Medulla oblongata (tissue), 1 donor: ENCODE data around the gene RAB11FIP3.

ENCODE experiments used
- DNase-seq: peaks from one replicate; pipeline ENCODE4 v3.0.0-alpha.2; 2015; ENCODE audit errors: extremely low spot score

Gene RAB11FIP3

DNA sequence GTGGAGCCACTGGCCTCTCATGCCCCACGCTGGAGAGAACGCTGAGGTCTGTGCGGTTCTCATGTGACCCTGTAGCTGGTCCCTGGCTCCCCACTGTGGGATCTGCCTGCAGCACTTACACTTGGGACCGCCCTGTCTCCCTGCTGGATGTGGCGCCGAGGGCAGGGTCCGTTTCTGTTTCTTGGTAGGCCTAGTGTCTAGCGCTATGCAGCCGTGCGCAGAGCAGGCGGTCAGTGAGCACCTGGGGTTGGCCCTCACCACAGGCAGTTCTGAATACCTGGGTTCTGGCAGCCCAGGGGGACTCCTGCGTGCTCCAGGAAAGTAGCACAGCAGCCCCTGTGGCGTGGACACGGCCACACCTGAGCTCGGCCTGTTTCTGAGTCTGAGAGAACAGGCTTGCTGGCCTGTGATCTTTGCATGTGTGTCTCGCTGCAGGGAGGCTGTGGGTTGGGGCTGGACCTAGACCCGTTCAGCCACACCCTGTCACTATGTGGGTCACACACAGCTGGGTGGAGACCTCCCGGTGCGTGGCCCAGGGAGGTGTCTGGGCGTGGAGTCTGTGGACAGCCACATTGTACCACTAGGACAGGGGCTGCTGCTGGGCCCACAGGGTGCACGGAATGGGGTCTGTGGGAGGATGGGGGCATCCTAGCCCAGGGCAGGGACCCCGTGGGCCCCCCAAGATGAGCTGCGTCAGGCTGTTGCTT lies 104.8 kb downstream of the RAB11FIP3 start:
- DNase-seq, result no peak

DNA sequence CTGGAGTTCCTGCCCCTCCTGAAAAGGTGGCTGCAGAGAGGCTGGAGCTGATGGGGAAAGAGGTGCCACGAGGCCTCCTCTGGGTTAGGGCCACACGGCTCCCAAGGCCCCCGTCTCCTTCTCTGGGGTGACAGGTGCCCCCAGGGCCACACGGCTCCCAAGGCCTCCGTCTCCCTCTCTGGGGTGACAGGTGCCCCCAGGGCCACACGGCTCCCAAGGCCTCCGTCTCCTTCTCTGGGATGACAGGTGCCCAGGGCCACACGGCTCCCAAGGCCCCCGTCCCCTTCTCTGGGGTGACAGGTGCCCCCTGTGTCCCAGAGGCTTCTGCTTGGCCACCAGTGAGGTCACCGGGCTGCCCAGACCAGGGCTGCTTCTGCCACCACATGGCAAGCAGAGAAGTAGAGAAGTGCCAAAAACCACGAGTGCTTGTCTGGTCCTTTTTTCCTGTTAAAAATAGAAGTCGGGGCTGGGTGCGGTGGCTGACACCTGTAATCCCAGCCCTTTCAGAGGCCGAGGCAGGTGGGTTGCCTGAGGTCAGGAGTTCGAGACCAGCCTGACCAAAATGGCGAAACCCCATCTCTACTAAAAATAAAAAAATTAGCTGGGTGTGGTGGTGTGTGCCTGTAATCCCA lies 106.2 kb downstream of the RAB11FIP3 start:
- DNase-seq, result no peak

DNA sequence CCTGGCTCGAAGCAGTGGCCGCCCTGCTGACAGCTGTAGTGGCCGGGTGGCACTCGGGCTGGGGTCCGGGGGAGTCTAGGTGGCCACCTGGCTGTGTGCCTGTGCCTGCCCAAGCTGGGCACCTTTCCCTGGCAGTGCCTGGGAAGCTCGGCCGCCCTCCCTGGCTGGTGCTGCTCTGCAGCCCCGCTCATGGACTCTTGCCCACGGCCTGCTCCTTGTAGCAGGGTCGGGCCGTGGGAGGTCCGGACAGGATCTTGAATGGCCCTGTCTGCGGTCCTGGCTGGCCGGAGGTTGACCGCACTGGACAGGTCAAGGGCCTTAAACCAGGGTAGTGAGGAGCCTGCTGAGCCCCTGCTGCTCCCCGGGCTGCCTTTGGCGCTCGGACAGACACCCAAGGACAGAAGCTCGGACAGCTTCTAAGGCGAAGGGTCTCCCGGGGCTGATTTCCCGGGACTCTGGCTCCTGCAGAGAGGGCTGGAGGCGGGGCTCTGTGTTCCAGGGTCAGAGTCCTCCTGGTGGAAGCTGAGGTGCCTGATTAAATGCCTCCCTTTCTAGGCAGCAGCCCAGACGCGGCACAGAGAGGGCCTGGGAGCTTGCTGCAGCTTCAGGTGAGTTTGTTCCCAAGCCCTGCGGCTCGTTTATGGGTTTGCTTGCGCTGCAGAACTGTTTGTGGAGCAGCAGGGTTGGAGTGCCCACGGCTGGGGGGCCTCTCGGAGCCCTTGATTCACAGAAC lies 108.1 kb downstream of the RAB11FIP3 start:
- no peak for DNase-seq

DNA sequence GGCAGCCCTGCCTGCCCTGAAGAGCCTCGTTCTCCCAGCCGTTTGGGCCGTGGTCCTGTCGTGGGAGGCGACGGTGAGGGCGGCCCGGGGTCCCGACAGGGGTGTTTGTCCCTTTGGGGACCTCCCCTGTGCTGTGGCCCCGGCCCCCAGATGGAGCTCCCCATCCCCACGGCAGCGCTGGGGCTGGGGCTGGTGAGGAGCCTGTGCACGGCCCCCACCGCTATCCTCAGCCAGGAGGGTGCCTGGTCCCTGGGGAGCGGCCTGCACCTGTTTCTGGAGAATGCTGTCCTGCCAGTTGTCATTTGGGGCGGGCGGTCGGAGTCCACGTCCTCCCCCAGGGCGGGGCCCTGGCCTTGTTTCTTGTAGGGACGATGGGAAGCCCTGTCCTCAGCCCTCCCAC lies 108.7 kb downstream of the RAB11FIP3 start:
- DNase-seq, result no peak

DNA sequence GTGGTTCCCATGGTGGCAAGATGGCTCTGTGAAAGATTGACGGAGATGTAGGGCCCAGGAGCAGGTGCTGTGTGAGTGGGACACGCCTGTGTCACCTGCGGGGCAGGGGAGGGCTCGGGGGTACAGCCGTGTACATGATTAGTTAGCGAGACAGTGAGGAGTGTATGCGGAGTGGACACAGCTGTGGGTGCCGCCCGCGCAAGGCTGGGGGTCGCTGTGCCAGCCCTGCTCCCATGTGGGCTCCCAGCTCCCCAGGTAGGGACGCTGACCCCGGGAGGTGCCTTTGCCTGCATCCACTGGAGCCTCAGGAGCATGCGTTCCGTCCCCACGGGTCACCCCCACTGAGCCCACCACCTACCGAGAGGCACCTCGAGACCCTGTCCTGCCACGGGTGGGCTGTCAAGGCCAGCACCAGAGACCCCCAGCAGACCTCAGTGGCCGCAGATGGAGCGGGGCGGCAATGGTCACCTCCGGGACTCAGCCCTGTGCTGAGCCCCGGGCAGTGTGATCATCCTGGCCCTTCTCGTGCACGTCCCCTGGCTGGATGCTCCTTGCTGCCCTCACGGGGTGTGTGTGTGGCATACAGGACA lies 109.5 kb downstream of the RAB11FIP3 start:
- no peak for DNase-seq

DNA sequence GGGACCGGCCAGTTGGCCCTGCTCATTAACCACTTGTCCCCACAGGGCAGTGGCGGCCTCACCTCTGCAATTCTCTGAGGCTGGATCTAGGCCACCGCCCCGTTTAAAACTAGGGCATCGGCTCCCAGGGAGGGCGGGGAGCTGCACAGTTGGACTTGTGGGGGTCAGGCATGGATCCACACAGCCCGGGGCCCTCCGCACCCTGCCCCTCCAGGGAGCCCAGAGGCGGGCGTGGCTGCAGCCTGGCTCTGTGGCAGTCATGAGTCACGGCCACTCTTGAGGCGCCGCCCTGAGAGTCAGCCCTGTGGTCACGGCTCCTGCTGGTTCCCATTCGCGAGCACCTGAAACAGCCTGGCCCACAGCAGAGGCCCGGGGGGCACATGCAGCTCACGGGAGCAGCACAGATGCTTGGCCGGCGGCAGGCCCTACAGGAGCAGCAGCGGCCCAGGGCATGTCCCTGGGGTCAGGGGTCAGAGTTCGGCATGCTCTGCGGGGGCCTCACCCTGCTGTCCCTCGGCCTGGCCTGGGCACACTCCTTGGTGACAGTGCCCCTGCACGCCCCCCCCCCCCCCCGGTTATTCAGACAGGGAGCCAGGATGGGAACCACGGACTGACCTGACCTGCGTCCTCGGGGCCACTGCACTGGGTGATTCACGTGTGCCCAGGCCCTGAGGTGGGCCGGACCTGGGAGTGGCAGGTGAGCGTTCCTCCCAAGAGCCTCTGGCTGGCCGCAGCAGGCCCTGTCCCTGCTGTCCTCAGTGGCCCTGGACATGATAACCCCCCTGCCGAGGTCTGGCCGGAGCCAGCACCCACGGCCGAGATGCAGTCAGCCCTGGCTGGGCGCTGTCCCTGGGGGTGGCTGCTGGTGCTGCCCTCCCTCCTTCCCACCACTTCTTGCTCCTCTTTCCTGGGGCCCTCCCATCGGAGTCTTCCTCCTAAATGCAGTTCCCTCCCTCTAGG lies 110.3 kb downstream of the RAB11FIP3 start:
- DNase-seq, result no peak

DNA sequence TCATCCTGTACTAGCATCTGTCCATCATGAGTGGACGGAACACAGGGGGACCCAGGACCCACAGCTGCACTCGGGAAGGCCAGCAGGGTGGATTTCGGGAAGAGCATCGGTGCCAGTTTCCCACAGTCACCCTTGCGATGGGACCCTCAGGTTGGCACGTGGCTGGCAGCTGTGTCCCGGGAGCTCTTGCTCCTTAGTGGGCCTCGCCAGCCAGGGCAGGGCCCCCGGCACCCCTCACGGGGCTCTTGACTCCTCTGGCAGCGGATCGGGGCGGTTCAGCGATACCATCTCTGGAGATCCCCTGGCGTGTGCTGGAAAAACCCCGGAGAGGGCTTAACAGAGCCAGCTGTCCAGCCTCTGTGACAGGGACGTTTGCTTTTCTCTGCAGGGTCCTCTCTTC lies 111.3 kb downstream of the RAB11FIP3 start:
- no peak for DNase-seq

DNA sequence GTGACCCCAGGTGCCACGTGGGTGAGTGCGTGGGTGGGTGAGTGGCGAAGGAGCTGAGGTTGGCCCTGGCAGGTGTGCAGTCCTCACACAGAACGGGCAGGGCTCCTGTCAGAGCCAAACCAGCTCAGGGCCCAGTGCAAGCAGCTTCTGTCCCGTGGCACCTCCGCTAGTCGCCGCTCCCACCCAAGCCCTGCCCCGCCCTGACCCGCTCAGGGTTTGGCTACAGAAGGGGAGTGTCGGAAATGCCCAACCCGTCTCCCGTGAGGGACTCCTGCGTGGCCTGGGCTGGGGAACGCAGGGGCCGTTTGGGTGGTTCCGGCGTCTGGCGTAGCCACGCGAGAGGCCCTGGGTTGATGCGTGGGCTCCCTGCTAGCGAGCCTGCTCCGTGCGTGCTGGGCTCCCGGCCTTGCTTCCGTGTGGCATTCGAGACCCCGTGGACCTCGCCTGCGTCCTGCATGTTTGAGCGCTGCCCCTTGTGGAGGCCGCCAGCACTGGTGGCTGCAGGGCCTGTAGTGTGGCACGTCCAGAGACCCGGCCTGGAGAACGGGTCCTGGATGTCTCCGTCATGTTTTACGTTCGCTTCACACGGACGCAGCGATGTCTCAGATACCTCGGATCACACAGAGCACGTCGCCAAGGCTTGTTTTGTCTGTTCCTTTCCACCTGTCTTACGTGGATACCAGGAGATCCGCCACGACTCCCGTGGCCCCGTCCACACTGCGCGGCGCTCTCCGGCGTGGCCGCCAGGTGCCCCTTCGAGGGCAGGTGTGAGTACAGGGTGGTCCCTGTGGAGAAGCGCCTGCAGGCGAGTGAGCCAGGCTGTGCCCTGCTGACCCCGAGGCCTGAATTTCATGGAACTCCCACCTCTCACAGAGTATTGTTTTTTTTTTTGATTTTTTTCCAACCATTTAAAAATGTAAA lies 112.2 kb downstream of the RAB11FIP3 start:
- no peak for DNase-seq

DNA sequence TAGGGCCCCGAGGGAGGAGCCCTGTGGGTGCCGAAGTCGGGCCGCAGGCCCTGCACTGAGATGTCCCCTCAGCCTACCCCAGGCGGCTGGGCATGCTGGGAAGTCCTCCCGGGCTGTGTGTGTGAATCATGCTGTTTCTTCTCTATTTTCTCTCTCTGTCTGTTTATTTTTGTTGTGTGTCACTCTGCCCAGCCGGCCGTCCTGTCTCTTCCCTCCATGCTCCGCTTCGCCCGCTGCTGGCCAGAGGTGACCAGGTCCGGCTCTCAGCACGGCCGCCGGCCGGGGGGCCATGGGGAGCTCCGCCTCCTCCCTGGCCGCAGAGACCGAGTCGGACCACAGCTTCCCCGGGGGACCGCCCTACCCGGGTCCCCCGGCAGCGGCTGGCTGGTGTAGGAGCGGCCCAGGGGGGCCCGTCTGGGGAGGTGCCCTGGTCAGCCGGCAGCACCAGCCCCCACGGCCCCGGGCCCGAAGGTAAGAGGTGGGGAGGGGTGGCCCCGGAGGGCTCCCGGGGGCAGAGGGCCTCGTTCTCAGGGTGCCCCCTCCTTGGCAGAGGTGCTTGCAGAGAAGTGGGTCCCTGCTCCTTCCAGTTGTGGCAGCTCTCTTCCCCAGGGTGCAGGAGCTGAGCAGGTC lies 114.6 kb downstream of the RAB11FIP3 start:
- DNase-seq, result no peak

DNA sequence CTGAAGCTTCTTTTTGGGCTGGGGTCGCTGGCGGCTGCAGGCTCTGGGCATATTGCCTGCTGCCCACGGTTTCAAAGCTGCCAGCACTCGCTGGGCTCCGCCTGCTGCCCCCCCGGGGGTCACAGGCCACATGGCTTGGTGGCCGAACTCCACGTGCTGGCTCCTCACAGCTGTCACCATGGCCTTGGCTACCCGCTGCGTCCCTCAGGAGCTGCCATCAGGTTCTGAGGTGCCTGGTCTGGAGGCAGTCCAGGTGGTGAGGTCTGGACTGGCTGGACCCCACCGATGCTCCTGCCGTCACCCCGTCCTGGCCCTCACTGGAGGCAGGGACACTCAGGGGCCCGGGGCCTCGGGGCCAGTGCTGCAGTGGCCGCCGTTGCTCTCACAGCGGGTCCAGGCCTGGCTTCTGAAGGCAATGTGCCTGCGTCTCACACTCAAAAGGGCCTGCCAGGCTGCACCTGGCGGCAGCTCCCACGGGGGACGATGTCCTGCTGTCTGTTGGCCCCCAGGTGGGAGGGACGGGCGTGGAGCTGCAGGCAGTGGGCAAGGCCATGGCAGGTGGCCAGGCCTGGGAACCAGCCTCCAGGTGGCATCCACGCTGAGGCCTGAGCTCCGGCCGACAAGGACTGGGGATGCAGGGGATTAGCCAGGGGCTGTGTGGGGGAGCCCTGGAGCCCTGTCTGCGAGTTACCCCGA lies 115.3 kb downstream of the RAB11FIP3 start:
- no peak for DNase-seq

DNA sequence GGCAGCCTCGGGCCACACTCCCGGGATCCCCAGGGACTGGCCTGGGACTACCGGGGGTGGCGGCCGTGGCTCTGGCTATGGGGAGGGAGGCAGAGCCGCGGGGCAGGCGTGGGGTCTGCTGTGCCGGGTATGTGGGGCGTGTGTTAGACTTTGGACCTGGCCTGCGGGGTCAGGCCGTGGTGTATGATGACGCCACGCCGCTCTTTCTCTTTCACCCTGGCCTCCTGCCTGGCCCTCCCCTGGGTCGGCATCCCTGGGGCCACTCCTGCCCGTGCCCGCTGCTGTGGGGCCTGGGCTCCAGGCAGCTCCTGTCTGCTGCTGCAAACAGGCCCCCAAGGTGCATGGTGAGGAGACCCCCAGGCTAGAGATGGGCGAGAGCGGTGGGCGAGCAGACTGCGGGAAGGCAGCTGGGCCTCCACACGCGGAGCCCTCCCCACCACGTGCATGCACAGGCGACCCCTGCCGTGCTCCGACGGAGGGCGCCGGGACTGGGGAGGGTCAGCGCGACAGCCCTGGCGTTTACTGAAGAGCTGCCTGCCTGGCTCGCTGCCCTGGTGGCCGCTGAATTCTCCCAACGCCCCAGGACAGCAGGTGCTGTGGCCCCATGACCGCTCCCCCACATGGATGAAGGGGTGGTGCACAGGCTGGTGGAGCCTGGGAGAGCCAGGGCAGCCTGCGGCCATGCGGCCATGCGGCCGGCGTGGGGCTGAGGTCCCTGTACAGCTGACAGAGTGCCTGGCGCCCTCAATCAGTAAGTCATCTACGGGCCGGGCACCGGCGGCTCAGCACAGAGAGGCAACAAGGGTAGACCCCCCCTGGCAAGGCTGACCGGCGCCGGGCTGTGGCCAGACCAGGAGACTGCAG lies 118.1 kb downstream of the RAB11FIP3 start:
- no peak for DNase-seq

DNA sequence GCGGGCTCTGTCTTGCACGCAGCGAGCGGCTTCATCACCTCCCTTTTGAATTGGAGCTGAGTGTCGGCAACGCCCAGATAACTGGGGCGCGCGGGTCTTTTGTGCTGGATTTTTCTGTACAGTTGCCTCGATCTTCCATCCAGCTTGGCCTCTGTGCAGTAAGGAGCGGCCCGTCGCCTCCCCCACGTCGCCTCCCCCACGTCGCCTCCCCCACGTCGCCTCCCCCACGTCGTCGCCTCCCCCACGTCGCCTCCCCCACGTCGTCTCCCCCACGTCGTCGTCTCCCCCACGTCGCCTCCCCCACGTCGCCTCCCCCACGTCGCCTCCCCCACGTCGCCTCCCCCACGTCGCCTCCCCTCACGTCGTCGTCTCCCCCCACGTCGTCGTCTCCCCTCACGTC lies 119.1 kb downstream of the RAB11FIP3 start:
- DNase-seq, result no peak

DNA sequence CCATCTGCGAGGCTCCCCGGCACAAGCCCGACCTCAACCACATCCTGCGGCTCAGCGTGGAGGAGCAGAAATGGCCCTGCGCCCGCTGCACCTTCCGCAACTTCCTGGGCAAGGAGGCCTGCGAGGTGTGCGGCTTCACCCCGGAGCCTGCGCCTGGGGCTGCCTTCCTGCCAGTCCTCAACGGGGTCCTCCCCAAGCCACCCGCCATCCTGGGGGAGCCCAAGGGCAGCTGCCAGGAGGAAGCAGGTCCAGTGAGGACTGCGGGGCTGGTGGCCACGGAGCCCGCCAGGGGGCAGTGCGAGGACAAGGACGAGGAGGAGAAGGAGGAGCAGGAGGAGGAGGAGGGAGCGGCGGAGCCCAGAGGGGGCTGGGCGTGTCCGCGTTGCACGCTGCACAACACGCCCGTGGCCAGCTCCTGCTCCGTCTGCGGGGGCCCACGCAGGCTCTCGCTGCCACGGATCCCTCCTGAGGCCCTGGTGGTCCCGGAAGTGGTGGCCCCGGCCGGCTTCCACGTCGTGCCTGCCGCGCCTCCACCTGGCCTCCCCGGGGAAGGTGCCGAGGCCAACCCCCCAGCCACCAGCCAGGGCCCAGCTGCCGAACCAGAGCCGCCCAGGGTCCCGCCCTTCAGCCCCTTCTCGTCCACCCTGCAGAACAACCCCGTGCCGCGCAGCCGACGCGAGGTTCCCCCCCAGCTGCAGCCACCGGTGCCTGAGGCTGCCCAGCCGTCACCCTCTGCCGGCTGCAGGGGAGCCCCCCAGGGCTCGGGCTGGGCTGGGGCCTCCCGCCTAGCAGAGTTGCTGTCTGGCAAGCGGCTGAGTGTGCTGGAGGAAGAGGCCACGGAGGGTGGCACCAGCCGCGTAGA lies 121.7 kb downstream of the RAB11FIP3 start:
- no peak for DNase-seq

DNA sequence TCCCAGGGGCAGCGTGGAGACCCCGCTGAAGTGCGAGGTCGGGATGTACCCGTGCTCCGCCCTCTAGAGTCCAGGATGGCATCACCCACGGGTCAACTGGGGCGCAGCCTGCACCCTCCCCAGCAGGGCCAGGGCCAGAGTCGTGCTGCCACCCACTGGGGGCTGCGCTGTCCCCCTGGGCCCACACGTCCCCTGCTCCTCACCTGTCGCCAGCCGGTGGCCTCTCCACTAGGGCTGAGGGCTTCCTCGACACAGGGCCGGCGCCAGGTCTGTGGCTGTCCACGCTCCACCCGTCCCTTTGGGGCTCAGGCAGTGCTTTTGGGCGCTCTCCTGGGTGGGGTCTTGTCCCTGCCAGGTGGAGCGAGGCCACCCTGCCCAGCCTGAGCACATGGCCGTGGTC lies 123.1 kb downstream of the RAB11FIP3 start:
- DNase-seq, result no peak

DNA sequence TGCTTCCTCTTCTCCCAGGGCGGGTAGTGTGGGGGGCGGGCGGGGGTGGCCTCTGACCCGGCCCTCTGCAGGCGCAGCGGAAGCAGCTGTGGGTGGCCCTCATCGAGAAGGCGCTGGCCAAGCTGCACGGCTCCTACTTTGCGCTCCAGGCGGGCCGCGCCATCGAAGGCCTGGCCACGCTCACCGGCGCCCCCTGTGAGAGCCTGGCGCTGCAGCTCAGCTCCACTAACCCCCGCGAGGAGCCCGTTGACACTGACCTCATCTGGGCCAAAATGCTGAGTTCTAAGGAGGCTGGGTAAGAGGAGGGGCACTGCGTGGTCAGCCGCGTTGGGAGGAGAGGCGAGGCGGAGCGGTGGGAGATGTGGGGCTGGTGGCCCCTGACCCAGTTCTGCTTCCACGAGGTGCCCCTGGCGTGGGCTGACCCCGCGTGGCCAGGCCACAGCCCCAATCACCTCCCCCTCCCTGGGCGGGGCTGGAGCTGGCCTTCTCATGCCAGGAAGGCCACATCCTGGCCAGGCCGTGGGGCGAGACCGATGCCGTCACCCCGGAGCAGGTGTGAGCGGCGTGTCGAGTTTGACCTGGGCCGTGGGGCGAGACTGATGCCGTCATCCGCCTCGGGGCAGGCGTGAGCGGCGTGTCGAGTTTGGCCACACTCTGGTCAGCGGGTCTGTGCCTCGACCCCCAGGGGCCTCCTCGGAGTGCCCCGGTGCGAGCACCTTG lies 124.3 kb downstream of the RAB11FIP3 start:
- no peak for DNase-seq

DNA sequence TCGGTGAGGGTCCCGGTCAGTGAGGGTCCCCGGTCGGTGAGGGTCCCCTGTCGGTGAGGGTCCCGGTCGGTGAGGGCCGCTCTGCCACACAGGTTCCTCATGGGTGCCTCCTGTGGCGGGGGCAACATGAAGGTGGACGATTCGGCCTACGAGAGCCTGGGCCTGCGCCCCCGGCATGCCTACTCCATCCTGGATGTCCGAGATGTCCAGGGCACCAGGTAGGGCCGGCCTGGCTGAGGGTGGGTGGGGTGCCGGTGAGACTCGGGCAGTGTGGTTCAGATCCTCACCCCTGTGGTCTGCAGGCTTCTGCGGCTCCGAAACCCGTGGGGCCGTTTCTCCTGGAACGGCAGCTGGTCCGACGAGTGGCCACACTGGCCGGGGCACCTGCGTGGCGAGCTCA lies 125.8 kb downstream of the RAB11FIP3 start:
- DNase-seq, result no peak

DNA sequence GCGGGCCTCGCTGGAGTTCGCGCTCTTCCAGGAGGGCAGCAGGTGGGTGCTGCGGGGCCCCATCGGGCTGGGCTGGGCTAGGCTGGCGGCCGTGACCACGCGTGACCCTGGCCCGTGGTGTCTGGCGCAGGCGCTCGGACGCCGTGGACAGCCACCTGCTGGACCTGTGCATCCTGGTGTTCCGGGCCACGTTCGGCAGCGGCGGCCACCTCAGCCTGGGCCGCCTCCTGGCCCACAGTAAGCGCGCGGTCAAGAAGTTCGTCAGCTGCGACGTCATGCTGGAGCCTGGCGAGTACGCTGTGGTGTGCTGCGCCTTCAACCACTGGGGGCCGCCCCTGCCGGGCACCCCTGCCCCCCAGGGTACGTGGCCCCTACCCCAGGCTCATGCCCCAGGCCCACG lies 126.7 kb downstream of the RAB11FIP3 start:
- no peak for DNase-seq
